Activated CD8-positive, alpha-beta memory T cell treated with anti-CD3 and anti-CD28 coated beads, Interleukin-2, amount 50 U/mL, for 24 hours (primary cell): ENCODE results near the gene GLUD1.
"Not testable (repeated sequence)": the region's sequence is repeated elsewhere in the genome, so short reads cannot be mapped to it uniquely, and the experiment has no call there.

ENCODE experiments used
- DNase-seq: peaks from one replicate; pipeline ENCODE4 v3.0.0-alpha.2; 2020; ENCODE audit errors: extremely low read depth

Gene GLUD1

GRCh38 chr10:87094373-87095235 is at the start of gene GLUD1, which contains the start of gene SHLD2:
GLUD1 (minus strand) TSS chr10:87094843; CDS start chr10:87094769, 74 bp downstream.
SHLD2 (plus strand) TSS chr10:87095206; CDS start chr10:87151355, 56,149 bp downstream.
- peak; percentile 63 for DNase-seq

GRCh38 chr10:87143109-87143418 is 48.4 kb upstream of the GLUD1 start:
- not testable (repeated sequence) for DNase-seq

- not testable (repeated sequence) for DNase-seq
Measured at GRCh38 chr10:87142230-87143108, 47.8 kb upstream of the GLUD1 start.

GRCh38 chr10:87137478-87137877 is 42.8 kb upstream of the GLUD1 start:
- not testable (repeated sequence) for DNase-seq

- DNase-seq: not testable (repeated sequence)
Measured at GRCh38 chr10:87134440-87134839, 39.8 kb upstream of the GLUD1 start.

GRCh38 chr10:87133936-87134335 is 39.3 kb upstream of the GLUD1 start:
- not testable (repeated sequence) for DNase-seq

GRCh38 chr10:87132176-87132575 is 37.5 kb upstream of the GLUD1 start:
- not testable (repeated sequence) for DNase-seq

- DNase-seq: not testable (repeated sequence)
Measured at GRCh38 chr10:87127607-87128156, 33.0 kb upstream of the GLUD1 start.

GRCh38 chr10:87127048-87127447 is 32.4 kb upstream of the GLUD1 start:
- not testable (repeated sequence) for DNase-seq

GRCh38 chr10:87123351-87123750 is 28.7 kb upstream of the GLUD1 start:
- not testable (repeated sequence) for DNase-seq

GRCh38 chr10:87119029-87119428 is 24.4 kb upstream of the GLUD1 start:
- DNase-seq: not testable (repeated sequence)

GRCh38 chr10:87118122-87118521 is 23.5 kb upstream of the GLUD1 start:
- DNase-seq: not testable (repeated sequence)

GRCh38 chr10:87105446-87106124 is 10.9 kb upstream of the GLUD1 start:
- DNase-seq: no peak

GRCh38 chr10:87104727-87105126 is 10.1 kb upstream of the GLUD1 start:
- not testable (repeated sequence) for DNase-seq

GRCh38 chr10:87101996-87102395 is 7.4 kb upstream of the GLUD1 start:
- DNase-seq: no peak

- DNase-seq: peak; percentile 46
Measured at GRCh38 chr10:87095236-87095945, 748 bp upstream of the GLUD1 start.

GRCh38 chr10:87093632-87094372 is 841 bp downstream of the GLUD1 start:
- DNase-seq: peak; percentile 51

- no peak for DNase-seq
Measured at GRCh38 chr10:87092861-87093631, 1.6 kb downstream of the GLUD1 start.

GRCh38 chr10:87092376-87092860 is 2.2 kb downstream of the GLUD1 start:
- DNase-seq: no peak
